ENCODE data around the gene EVC. TPM values are rescaled to one million over a fixed set of nuclear protein-coding genes. Genes with fewer than 3 reads are reported as not detected.
"Not testable (repeated sequence)": the region's sequence is repeated elsewhere in the genome, so short reads cannot be mapped to it uniquely, and the experiment has no call there.

The EVC gene
- total and polyA plus RNA-seq, 2 donors from 2014 or later: 7.8 to 159 TPM

- intact Hi-C loops (cut with DNase I): no loop called here
- DNase-seq (peak in 4 of 5 donors; percentile 59 to 90 (median 80)), FAIRE-seq (peak; percentile 85)
- Histone ChIP-seq H3K4me1 (ENCODE audit: control insufficient read depth in 2 of 3, insufficient read depth in 2 of 3, low read depth in 1 of 3, low read length in 3 of 3) (peaks cover 2 to 54% (median 48%) of the 10 kb centered on the region in 3 donors), H3K9me3 (ENCODE audit: control insufficient read depth in 2 of 3, insufficient read depth in 1 of 3, low read length in 3 of 3) (no peaks in the 10 kb centered on the region), H3K27ac (ENCODE audit: low read depth in 2 of 2, low read length in 2 of 2) (peak overlapping the region; percentile 77 to 85), H3K27me3 (ENCODE audit: control insufficient read depth, insufficient read depth, low read length) (no peaks in the 10 kb centered on the region), H3K9ac (ENCODE audit: low read length in 3 of 3) (no peak overlapping the region), H3K36me3 (ENCODE audit: control insufficient read depth in 2 of 3, insufficient read depth in 3 of 3, low read length in 3 of 3) (no peaks in the 10 kb centered on the region), H3K4me3 (ENCODE audit: low read length in 3 of 3) (no peak overlapping the region)
- TF ChIP-seq CTCF (IDR thresholded peaks at IDR 0.05; ENCODE audit: borderline replicate concordance, extremely low read depth, insufficient read depth): no peak
These were observed 11.3 kb downstream of the EVC start for GRCh38 chr4:5722328-5722727.

- H3K27me3 ChIP-seq (ENCODE audit: control insufficient read depth, insufficient read depth, low read length): no peaks in the 10 kb centered on the region
- H3K9me3 ChIP-seq (ENCODE audit: control insufficient read depth in 2 of 3, insufficient read depth in 1 of 3, low read length in 3 of 3): no peaks in the 10 kb centered on the region
- H3K4me3 ChIP-seq (ENCODE audit: low read length in 3 of 3): no peak overlapping the region
- intact Hi-C loops (cut with DNase I): no loop called here
- FAIRE-seq: no peak
- DNase-seq: no peak
- no peak for TF ChIP-seq CTCF (IDR thresholded peaks at IDR 0.05; ENCODE audit: borderline replicate concordance, extremely low read depth, insufficient read depth)
- H3K4me1 ChIP-seq (ENCODE audit: control insufficient read depth in 2 of 3, insufficient read depth in 2 of 3, low read depth in 1 of 3, low read length in 3 of 3): peaks cover 2 to 39% (median 33%) of the 10 kb centered on the region in 3 donors
- peak overlapping the region in 1 of 2 donors; percentile 61 for H3K27ac ChIP-seq (ENCODE audit: low read depth in 2 of 2, low read length in 2 of 2)
- H3K9ac ChIP-seq (ENCODE audit: low read length in 3 of 3): no peak overlapping the region
- peaks cover 0 to 7% (median 3%) of the 10 kb centered on the region in 3 donors for H3K36me3 ChIP-seq (ENCODE audit: control insufficient read depth in 2 of 3, insufficient read depth in 3 of 3, low read length in 3 of 3)
These were observed 13.4 kb downstream of the EVC start for GRCh38 chr4:5724377-5724776.

- H3K4me3 ChIP-seq (ENCODE audit: low read length in 3 of 3); H3K9ac ChIP-seq (ENCODE audit: low read length in 3 of 3); H3K27ac ChIP-seq (ENCODE audit: low read depth in 2 of 2, low read length in 2 of 2); H3K9me3 ChIP-seq (ENCODE audit: control insufficient read depth in 2 of 3, insufficient read depth in 1 of 3, low read length in 3 of 3); FAIRE-seq; H3K27me3 ChIP-seq (ENCODE audit: control insufficient read depth, insufficient read depth, low read length); DNase-seq; intact Hi-C loops (cut with DNase I): not testable (repeated sequence)
- H3K4me1 ChIP-seq (ENCODE audit: control insufficient read depth in 2 of 3, insufficient read depth in 2 of 3, low read depth in 1 of 3, low read length in 3 of 3): peaks cover 0 to 15% (median 9%) of the 10 kb centered on the region in 3 donors
- peaks cover 2 to 36% (median 19%) of the 10 kb centered on the region in 3 donors for H3K36me3 ChIP-seq (ENCODE audit: control insufficient read depth in 2 of 3, insufficient read depth in 3 of 3, low read length in 3 of 3)
These were observed 17.4 kb downstream of the EVC start for GRCh38 chr4:5728412-5728811.

- FAIRE-seq (no peak), DNase-seq (no peak)
- Histone ChIP-seq H3K36me3 (ENCODE audit: control insufficient read depth in 2 of 3, insufficient read depth in 3 of 3, low read length in 3 of 3) (peaks cover 2 to 54% (median 22%) of the 10 kb centered on the region in 3 donors), H3K27me3 (ENCODE audit: control insufficient read depth, insufficient read depth, low read length) (no peaks in the 10 kb centered on the region), H3K9ac (ENCODE audit: low read length in 3 of 3) (no peak overlapping the region), H3K9me3 (ENCODE audit: control insufficient read depth in 2 of 3, insufficient read depth in 1 of 3, low read length in 3 of 3) (no peaks in the 10 kb centered on the region), H3K4me1 (ENCODE audit: control insufficient read depth in 2 of 3, insufficient read depth in 2 of 3, low read depth in 1 of 3, low read length in 3 of 3) (peaks cover 0 to 3% (median 0%) of the 10 kb centered on the region in 3 donors), H3K4me3 (ENCODE audit: low read length in 3 of 3) (no peak overlapping the region), H3K27ac (ENCODE audit: low read depth in 2 of 2, low read length in 2 of 2) (no peak overlapping the region)
- intact Hi-C loops (cut with DNase I): no loop called here
- TF ChIP-seq CTCF (IDR thresholded peaks at IDR 0.05; ENCODE audit: borderline replicate concordance, extremely low read depth, insufficient read depth): no peak
These were observed 19.4 kb downstream of the EVC start for GRCh38 chr4:5730436-5730835.
